Karpas-422 (cell line): ENCODE measurements around the gene BACH2. TPM values are rescaled to one million over a fixed set of nuclear protein-coding genes. Genes with fewer than 3 reads are reported as not detected.

Experiments
- DNase-seq: peaks from one replicate; pipeline ENCODE4 v3.0.0-alpha.2; 2015
- H2AFZ ChIP-seq: fragments of 200-600 bp; sonication (generic); 2 replicates; pipeline ENCODE4 v1.6.1; 2014; ENCODE audit warnings: antibody characterized with exemption, low read length, mixed read lengths
- H3K27ac ChIP-seq: fragments of 200-600 bp; sonication (generic); 2 replicates; pipeline ENCODE4 v1.5.1; 2014; ENCODE audit warnings: mild to moderate bottlenecking, low read length, moderate library complexity
- H3K27me3 ChIP-seq: fragments of 200-600 bp; sonication (generic); 2 replicates; pipeline ENCODE4 v1.6.1; 2014; ENCODE audit warnings: low read length, mixed read lengths
- H3K36me3 ChIP-seq: fragments of 200-600 bp; sonication (generic); 2 replicates; pipeline ENCODE4 v1.6.1; 2014; ENCODE audit warnings: low read length, mixed read lengths; ENCODE audit not compliant: insufficient read depth
- H3K4me1 ChIP-seq: fragments of 200-600 bp; sonication (generic); 2 replicates; pipeline ENCODE4 v1.6.1; 2014; ENCODE audit warnings: mild to moderate bottlenecking, low read length, mixed read lengths
- H3K4me2 ChIP-seq: fragments of 200-600 bp; sonication (generic); 2 replicates; pipeline ENCODE4 v1.6.1; 2014; ENCODE audit warnings: low read length, low read depth, mild to moderate bottlenecking; ENCODE audit not compliant: poor library complexity, severe bottlenecking
- H3K4me3 ChIP-seq: fragments of 200-600 bp; sonication (generic); 2 replicates; pipeline ENCODE4 v1.5.1; 2014; ENCODE audit warnings: mild to moderate bottlenecking, antibody characterized with exemption, low read length, mixed read lengths
- H3K79me2 ChIP-seq: fragments of 200-600 bp; sonication (generic); 2 replicates; pipeline ENCODE4 v1.6.1; 2014; ENCODE audit warnings: mild to moderate bottlenecking, low read length, mixed read lengths
- H3K9ac ChIP-seq: fragments of 200-600 bp; sonication (generic); 2 replicates; pipeline ENCODE4 v1.6.0; 2014; ENCODE audit warnings: low read length
- H3K9me2 ChIP-seq: fragments of 200-600 bp; sonication (generic), shearing (Covaris generic); replicated peaks from 2 replicates; pipeline ENCODE4 v1.6.0; 2014; ENCODE audit warnings: mild to moderate bottlenecking, low read length, moderate library complexity; ENCODE audit not compliant: insufficient read depth
- H3K9me3 ChIP-seq: fragments of 300-700, 200-600 bp; sonication (generic); 2 replicates; pipeline ENCODE4 v1.6.1; 2014; ENCODE audit warnings: low read length, mixed read lengths
- H4K20me1 ChIP-seq: fragments of 200-600 bp; sonication (generic); 2 replicates; pipeline ENCODE4 v1.6.1; 2014; ENCODE audit warnings: mild to moderate bottlenecking, antibody characterized with exemption, low read length, low read depth; ENCODE audit not compliant: insufficient read depth
- total RNA-seq: library from RNA; depleted of rRNA; stranded (reverse); fragments of >200 nt; shearing (Covaris generic); gene quantifications from 2 replicates; pipeline ENCODE4 v1.2.3, GENCODE V29; 2014; ENCODE audit warnings: low replicate concordance

BACH2 gene
- total RNA-seq, 1 experiment from 2014 or later = 3.2 TPM

DNA sequence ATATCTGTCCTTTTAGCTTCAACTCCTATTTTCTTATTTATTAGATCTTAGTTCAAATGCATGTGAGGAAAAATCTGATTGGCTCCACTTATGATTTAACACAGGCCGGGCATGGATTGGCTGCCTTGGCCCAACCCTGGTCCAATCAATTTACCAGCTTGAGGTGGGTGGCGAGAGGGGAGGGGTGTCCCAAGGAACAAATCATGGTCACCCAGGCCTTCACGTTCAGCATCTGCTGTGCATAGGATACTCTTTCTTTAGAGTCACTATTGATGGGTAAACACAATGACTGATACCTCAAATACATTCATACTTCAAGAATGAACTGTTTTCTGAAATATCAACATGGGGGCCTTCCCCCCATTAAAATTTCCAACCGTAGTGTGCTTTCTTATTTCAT, 14.9 kb upstream of the BACH2 start:
- no peaks in the 10 kb centered on the region for H3K79me2 ChIP-seq
- H3K4me1 ChIP-seq = peaks cover 29% of the 10 kb centered on the region
- H3K9me2 ChIP-seq = no peaks in the 10 kb centered on the region
- H3K27ac ChIP-seq = no peak overlapping the region
- no peak overlapping the region for H2AFZ ChIP-seq
- H3K9me3 ChIP-seq = no peaks in the 10 kb centered on the region
- no peak overlapping the region for H3K9ac ChIP-seq
- H3K36me3 ChIP-seq = no peaks in the 10 kb centered on the region
- no peak overlapping the region for H3K4me3 ChIP-seq
- DNase-seq = no peak
- no peaks in the 10 kb centered on the region; the same call in 1 of the 2 replicates for H3K27me3 ChIP-seq
- no peak overlapping the region for H3K4me2 ChIP-seq
- no peaks in the 10 kb centered on the region for H4K20me1 ChIP-seq

DNA sequence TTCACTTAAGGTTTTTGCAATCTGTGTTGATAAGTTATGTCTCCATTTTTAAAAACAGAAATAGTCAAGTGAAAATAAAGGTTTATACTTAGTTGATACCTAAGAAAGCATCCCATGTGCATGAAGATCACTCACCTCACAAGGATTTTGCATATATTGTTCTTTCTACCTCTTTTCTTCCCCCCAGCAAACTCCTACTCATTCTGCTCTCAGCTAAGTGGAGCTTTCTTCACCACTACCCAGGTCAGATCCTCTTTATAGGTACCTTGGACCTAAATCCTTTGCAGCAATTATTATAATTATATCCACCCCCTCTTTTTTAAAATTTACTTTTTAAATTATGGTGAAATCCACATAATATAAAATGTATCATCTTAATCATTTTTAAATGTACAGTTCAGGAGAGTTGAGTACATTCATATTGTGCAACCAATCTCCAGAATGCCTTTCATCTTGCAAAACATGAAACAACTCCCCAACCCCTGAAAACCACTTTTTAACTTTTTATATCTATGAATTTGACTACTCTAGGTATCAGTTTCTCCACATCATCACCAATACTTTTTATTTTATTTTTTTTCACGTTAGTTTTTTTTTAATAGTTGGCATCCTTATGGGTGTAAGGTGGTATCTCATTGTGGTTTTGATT, 9.3 kb upstream of the BACH2 start:
- Histone ChIP-seq H4K20me1 (no peaks in the 10 kb centered on the region), H3K79me2 (no peaks in the 10 kb centered on the region), H3K9me2 (no peaks in the 10 kb centered on the region), H3K9me3 (no peaks in the 10 kb centered on the region), H3K4me2 (no peak overlapping the region), H2AFZ (no peak overlapping the region), H3K36me3 (no peaks in the 10 kb centered on the region), H3K27ac (no peak overlapping the region), H3K27me3 (peaks cover 3% of the 10 kb centered on the region; the same call in 1 of the 2 replicates), H3K4me1 (no peaks in the 10 kb centered on the region; the same call in 1 of the 2 replicates), H3K9ac (no peak overlapping the region), H3K4me3 (no peak overlapping the region)
- no peak for DNase-seq

DNA sequence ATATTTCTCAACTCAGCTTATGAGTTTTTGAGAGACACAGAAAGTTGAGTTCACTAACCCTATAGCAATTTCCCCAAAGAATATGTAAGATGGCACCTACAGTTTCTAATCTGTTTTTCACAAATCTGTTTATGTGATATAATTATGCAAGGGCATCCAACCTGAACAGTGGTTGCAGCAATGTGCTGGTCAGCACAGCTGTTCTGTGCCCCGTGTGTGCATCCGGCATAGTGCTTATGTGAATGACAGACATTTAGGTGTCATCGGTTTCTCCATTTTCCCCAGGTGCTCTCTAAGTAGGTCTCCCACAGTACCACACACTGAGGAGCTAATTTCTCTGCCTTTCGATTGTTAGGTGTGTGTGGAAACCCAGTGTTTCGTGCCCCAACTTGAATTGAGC, 7.7 kb upstream of the BACH2 start:
- no peaks in the 10 kb centered on the region; the same call in 1 of the 2 replicates for H3K4me1 ChIP-seq

DNA sequence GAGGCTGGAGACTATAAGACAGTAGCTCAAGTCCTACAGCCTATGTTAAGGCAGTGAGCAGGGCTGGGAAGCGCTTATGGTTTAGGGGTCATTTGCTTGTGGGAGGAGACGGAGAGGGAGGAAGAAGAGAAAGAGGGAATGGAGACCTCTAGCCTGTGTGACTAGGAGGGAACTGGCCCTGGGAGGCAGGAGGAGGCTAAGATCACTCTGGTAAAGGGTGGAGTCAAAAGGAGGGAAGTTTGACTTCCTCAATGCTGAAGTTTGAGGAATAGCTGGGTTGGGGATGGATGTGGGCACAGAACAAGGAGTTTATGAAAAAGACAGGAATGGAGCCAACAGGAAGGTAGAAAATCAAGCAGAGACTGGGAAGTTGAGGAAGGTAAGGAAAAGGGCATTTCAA, 6.4 kb upstream of the BACH2 start:
- Histone ChIP-seq H4K20me1 (no peaks in the 10 kb centered on the region), H3K9me3 (no peaks in the 10 kb centered on the region), H3K9ac (no peak overlapping the region), H3K27ac (no peak overlapping the region), H3K4me2 (no peak overlapping the region), H3K79me2 (no peaks in the 10 kb centered on the region), H3K27me3 (0 out of 2 replicates have a peak, but pooled peaks cover 3% of the 10 kb centered on the region), H3K9me2 (no peaks in the 10 kb centered on the region), H3K36me3 (no peaks in the 10 kb centered on the region), H3K4me1 (no peaks in the 10 kb centered on the region; the same call in 1 of the 2 replicates), H3K4me3 (no peak overlapping the region), H2AFZ (no peak overlapping the region)
- no peak for DNase-seq

More for the DNA sequence above, 7.7 kb upstream of the BACH2 start:
- H3K4me3 ChIP-seq = no peak overlapping the region
- H4K20me1 ChIP-seq = no peaks in the 10 kb centered on the region
- no peaks in the 10 kb centered on the region for H3K79me2 ChIP-seq
- H3K27ac ChIP-seq = no peak overlapping the region
- no peaks in the 10 kb centered on the region for H3K9me3 ChIP-seq
- DNase-seq = no peak
- 0 out of 2 replicates have a peak, but pooled peaks cover 3% of the 10 kb centered on the region for H3K27me3 ChIP-seq
- no peak overlapping the region for H3K4me2 ChIP-seq
- H2AFZ ChIP-seq = no peak overlapping the region
- no peak overlapping the region for H3K9ac ChIP-seq
- H3K9me2 ChIP-seq = no peaks in the 10 kb centered on the region
- H3K36me3 ChIP-seq = no peaks in the 10 kb centered on the region

GRCh38 chr6:90302320-90302719, 5.7 kb upstream of the BACH2 start:
- Histone ChIP-seq H4K20me1 (no peaks in the 10 kb centered on the region), H3K36me3 (no peaks in the 10 kb centered on the region), H3K9me2 (no peaks in the 10 kb centered on the region), H3K4me1 (peaks cover 2% of the 10 kb centered on the region; the same call in 1 of the 2 replicates), H3K9ac (no peak overlapping the region), H3K4me2 (no peak overlapping the region), H3K9me3 (no peaks in the 10 kb centered on the region), H3K79me2 (no peaks in the 10 kb centered on the region), H3K27me3 (0 out of 2 replicates have a peak, but pooled peaks cover 3% of the 10 kb centered on the region), H3K27ac (no peak overlapping the region), H3K4me3 (no peak overlapping the region), H2AFZ (no peak overlapping the region)
- no peak for DNase-seq

DNA sequence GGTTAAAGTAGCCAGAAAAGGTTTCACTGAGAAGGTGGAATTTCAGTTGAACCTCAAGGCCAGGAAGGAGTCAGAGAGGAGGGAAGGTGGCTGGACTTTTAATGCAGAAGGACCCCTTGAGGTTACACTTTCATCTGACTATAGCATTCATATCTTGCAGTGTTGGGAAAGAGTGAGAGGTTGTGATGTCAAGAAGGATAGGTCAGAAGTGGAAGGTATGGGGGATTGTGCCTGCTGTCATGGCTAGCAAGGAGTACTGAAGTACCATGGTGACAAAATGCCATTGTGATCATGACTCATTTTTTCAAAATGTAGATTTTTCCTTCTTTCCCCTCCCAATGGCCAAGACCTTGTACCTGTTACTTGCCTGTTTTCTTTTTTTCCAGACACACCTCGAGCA, 5.2 kb upstream of the BACH2 start:
- no peak overlapping the region for H3K4me3 ChIP-seq
- no peaks in the 10 kb centered on the region for H3K36me3 ChIP-seq
- no peaks in the 10 kb centered on the region for H3K9me2 ChIP-seq
- no peaks in the 10 kb centered on the region for H3K9me3 ChIP-seq
- 0 out of 2 replicates have a peak, but pooled peaks cover 3% of the 10 kb centered on the region for H3K27me3 ChIP-seq
- H3K4me1 ChIP-seq = peaks cover 5% of the 10 kb centered on the region
- no peak overlapping the region for H3K9ac ChIP-seq
- no peak overlapping the region for H3K4me2 ChIP-seq
- H2AFZ ChIP-seq = no peak overlapping the region
- no peak overlapping the region for H3K27ac ChIP-seq
- no peaks in the 10 kb centered on the region for H4K20me1 ChIP-seq
- no peak for DNase-seq
- H3K79me2 ChIP-seq = no peaks in the 10 kb centered on the region

GRCh38 chr6:90298459-90299053, 1.9 kb upstream of the BACH2 start:
- no peak overlapping the region for H3K4me3 ChIP-seq
- H3K4me1 ChIP-seq = peaks cover 22% of the 10 kb centered on the region
- DNase-seq = no peak
- H3K36me3 ChIP-seq = no peaks in the 10 kb centered on the region
- no peaks in the 10 kb centered on the region for H3K79me2 ChIP-seq
- no peak overlapping the region for H3K9ac ChIP-seq
- no peaks in the 10 kb centered on the region for H3K9me3 ChIP-seq
- peaks cover 3% of the 10 kb centered on the region; the same call in 1 of the 2 replicates for H3K27me3 ChIP-seq
- H3K9me2 ChIP-seq = no peaks in the 10 kb centered on the region
- H3K4me2 ChIP-seq = no peak overlapping the region
- no peak overlapping the region for H3K27ac ChIP-seq
- H4K20me1 ChIP-seq = no peaks in the 10 kb centered on the region
- H2AFZ ChIP-seq = no peak overlapping the region

DNA sequence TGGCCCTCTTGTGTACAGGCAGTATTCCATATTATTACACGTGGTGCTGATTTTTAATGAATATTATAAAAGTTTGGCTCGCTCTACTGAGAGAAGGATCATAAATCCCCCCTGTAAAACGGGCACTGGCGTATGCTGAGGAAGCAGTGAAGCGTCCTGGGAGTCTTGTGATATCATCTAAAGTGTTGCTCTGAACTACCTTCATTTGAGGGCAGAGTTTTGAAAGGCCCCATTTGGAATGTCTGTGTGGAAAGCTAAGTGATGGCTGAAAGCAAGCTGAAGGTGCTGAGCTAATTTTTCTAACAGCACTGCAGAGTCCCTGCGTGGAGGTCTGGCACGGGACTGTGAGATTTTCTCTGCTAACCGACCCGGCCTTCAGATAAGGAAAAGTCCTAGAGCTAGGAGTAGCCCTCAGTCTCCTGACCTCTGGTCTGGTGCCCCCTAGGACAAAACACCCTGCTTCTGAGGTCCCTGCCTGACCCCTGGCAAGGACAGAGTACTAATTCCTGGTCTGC, 1.3 kb upstream of the BACH2 start:
- Histone ChIP-seq H2AFZ (no peak overlapping the region), H3K4me1 (peaks cover 22% of the 10 kb centered on the region), H3K79me2 (no peaks in the 10 kb centered on the region), H3K9ac (no peak overlapping the region), H3K36me3 (no peaks in the 10 kb centered on the region), H3K9me2 (no peaks in the 10 kb centered on the region), H3K27ac (no peak overlapping the region), H3K27me3 (peaks cover 3% of the 10 kb centered on the region; the same call in 1 of the 2 replicates), H3K9me3 (no peaks in the 10 kb centered on the region), H3K4me2 (no peak overlapping the region), H3K4me3 (no peak overlapping the region), H4K20me1 (no peaks in the 10 kb centered on the region)
- DNase-seq = no peak
